HG02642 (cell line): ENCODE results near the gene GAB2.

Experiments used
- ATAC-seq: cut with Tn5 transposase; IDR thresholded peaks from one replicate; pipeline ENCODE4 v1.9.1; 2021; ENCODE audit warnings: mild to moderate bottlenecking; ENCODE audit not compliant: unreplicated experiment, poor library complexity

Gene GAB2

DNA sequence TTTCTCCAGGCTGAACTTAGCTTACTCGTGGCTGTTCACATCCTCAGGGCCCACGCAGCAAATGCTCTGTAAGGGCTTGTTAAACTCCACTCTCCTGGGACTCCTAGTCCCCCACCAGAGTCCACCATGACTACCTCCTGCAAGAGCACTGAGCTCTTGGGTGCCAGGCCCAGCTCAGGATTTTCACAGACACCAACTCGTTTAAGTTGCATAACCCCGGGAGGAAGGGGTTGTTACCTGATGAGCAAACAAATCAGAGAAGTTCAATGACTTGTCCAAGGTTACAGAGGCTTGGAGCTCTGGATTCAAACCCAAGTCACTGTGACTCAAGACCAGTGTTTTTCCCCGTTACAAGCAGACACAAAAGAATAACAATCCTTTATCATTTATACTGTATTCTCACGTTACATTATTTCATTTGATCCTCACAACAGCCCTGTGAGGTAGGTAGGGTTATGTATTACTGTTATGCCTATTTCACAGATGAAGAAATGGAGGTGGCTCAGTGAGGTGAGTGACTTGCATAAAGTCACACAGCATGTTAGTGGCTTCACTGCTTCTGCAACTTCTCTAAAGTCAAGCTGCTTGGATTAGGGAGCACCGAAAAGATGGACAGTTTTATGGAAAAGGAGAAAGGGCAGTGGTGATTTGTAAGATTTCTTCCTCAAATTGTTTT lies 246.6 kb downstream of the GAB2 start:
- no peak for ATAC-seq

DNA sequence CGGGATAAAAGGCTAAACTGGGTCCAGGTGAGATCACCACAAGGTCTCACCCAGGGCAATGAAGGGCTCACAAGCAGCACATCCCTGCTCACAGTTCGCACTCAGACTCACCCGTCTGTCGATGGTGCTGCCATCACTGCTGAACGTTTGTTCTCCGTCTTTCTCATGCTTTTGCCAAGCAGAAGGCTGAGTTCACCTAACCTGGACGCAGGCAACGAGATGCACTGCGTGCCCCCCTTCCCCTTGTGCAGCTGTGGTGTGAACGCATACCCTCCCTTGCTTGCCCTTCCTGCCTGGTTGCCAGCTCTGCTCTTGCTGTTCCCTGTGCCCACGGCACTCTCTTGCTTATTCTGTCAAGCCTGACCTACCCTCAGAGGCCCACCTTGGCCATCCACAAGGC lies 247.2 kb downstream of the GAB2 start:
- no peak for ATAC-seq

DNA sequence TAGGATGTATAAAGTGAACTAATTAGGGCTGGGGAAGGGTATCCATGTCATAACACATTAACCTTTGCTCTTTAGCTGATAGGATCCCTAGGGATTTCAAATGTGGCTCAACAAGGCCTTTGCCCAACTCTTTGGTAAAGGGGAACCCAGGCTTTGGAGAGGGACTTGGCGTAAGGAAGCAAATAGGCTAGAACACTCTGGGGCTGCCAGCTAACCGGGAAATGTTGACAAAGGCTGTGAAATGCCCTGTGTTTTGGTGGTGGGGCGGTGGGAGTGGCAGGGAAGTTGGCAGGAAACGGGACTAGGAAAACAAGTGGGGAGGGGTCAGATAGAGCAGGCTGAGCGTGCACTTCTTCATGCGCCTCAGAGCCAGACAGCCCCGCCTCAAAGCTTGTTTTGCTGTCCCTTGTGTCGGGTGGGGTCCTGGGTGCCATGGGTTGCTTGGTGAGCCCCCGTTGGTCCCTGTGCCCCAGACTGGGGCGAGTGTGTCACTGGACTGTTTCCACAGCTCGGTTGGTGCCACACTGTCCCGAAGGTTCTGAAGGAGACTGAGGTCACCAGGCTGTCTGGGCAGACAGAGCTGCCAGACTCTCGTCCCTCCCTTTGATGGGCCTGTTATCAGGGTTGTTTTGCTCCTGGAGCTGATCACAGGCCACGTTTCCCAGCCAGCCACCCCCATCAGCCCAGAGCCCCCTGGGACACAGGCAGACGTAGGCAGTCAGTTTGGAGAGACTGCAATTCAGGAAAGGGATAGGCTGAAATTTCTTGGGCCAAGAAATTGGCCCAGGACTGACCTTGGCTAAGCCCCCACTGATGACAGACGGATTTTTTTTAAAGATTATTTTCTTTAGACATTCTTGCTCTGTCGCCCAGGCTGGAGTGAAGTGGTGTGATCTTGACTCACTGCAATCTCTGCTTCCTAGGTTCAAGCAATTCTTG lies 248.8 kb downstream of the GAB2 start:
- ATAC-seq: no peak

GRCh38 chr11:78166855-78167469 lies 250.7 kb downstream of the GAB2 start:
- ATAC-seq: no peak
